Measurements from ENCODE around the gene AASS. TPM values are rescaled to one million over a fixed set of nuclear protein-coding genes. Genes with fewer than 3 reads are reported as not detected.
"Not testable (repeated sequence)": the region's sequence is repeated elsewhere in the genome, so short reads cannot be mapped to it uniquely, and the experiment has no call there.

AASS gene
- total RNA-seq, 1 donor from 2014 or later = 19.2 TPM

DNA sequence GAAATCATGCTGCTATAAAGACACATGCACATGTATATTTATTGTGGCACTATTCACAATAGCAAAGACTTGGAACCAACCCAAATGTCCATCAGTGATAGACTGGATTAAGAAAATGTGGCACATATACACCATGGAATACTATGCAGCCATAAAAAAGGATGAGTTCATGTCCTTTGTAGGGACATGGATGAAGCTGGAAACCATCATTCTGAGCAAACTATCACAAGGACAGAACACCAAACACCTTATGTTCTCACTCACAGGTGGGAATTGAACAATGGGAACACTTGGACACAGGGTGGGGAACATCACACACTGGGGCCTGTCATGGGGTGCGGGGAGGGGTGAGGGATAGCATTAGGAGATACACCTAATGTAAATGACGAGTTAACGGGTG, 9.3 kb downstream of the AASS start:
- ATAC-seq; DNase-seq (ENCODE audit: missing footprints); intact Hi-C loops (cut with DNase I): not testable (repeated sequence)

DNA sequence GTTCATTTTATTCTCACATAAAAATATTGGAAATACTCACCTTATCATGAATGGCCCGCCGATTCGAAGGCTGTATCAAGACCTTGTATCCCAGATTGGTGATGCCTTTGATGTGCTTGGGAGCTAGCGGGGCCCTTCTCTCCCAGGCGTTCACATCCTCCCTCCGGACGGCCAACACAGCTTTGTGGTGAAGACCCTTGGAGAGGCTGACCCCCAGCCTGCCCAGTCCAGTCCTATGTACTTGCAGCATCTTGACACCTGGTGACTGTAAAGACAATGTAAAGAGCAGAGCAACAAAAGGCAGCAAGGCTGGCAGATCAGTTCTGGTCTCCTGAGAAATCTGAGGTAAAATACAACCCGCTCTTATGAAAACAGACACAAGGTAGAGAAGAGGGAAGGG, 10.6 kb downstream of the AASS start:
- intact Hi-C loops (cut with DNase I) = no loop called here

DNA sequence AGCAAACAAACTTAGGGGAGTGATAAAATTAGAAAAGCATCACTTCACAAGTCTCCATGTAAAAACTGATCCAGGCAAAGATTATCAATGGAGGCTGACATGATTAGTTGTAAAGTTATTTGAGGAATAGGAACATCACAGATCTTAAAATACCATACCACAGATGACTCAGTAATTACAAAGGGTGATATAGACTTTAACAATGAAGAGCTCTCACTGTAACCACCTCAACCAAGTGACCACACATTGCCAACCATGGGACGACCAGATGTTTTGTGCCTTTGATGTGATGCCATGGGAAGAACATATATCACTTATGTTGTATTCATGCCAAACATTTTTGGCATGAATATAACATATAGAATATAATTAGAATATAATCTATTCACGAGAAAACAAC, 11.7 kb downstream of the AASS start:
- ATAC-seq = no peak
- intact Hi-C loops (cut with DNase I) = no loop called here
- no peak for DNase-seq (ENCODE audit: missing footprints)

More for the DNA sequence above, 10.6 kb downstream of the AASS start:
- DNase-seq (ENCODE audit: missing footprints) (peak; percentile 16), ATAC-seq (no peak)

DNA sequence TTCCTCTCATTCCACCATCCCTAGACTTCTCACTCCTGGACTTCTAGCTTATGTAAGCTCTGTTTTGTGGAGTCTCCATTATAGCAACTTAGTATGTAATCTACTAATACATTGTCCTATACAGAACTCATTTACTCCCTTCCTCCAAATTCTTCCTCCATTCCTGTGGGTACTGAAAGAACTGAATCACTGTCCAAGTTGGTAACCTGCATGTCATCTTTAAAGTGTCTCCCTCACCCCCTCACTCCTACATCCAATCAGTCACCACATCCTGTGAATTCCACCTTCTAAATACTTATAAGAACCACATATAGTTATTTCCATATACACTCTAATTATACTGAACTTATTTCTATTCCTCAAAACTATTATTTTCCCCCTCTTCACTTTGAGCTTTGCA, 20.3 kb downstream of the AASS start:
- intact Hi-C loops (cut with DNase I) = no loop called here
- ATAC-seq = no peak
- DNase-seq (ENCODE audit: missing footprints) = no peak

DNA sequence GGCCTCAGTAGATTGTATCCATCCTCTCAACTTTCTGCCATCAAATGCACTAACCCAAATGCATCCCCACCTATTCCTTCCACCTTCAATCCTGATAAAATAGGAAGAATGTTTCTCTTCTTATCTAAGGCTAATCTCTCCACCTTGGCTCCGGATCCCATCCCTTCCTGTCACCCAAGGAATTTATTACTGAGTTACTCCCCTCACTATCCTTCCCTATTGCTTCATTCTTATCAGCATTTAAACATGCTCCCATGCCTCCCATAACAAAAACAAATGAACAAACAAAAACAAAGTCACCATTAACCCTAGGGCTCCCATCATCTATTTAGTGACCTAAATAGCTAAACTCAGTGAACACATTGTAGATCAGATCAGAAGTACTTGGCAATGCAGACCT, 25.3 kb downstream of the AASS start:
- intact Hi-C loops (cut with DNase I) = no loop called here
- ATAC-seq = no peak

DNA sequence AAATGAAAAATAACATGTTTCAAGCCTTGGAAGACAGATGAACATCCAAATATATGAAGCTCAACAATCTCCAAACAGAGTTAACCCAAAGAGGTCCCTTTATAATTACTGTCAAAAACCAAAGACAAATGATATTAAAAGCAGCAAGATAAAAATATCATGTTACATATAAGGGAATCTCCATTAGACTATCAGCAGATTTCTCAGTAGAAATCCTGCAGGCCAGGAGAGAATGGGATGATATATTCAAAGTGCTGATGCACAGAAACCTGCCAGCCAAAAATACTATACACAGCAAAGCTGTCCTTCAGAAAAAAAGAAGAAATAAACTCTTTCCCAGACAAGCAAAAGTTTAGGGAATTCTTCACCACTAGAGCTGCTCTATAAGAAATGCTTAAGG, 41.0 kb downstream of the AASS start:
- no peak for ATAC-seq
- no peak for DNase-seq (ENCODE audit: missing footprints)
- intact Hi-C loops (cut with DNase I) = no loop called here

More for the DNA sequence above, 25.3 kb downstream of the AASS start:
- no peak for DNase-seq (ENCODE audit: missing footprints)

DNA sequence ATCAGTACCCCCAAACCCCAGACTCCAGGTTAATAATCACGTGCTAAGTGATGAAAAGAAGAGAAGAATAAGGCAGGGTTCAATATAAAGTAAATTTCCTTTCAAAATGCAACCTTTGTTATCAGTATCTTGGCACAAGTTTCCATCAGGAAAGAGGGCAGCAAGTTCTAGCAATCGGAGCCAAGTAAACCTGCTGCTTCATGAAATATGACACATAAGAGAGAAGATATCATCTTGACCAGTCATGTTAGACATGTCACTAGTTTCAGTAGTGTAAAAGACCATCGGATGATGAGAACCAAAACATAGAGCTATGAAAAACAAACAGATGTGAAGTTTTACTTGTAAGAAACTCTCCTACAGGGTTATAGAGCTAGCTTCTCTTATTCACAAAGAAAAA, 44.0 kb downstream of the AASS start:
- DNase-seq (ENCODE audit: missing footprints) (no peak), ATAC-seq (no peak)
- intact Hi-C loops (cut with DNase I) = no loop called here

DNA sequence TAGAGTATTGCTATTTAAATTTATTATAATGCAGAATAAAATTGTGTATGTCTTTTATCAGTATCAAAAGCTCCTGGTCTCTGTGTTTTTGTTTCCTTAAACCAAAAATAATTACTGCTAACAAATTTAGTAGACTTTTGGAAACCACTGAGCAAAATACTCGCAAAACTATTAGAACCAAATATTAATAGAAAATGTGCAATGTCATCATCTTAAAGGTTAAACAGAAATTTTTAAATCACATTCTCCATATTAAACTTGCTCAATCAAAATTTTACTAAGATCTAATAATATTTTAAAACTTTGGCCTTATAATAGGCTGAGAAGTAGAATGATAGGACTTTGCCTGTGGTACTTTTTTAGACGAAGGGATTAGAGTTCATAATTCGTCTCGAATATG, 48.4 kb downstream of the AASS start:
- DNase-seq (ENCODE audit: missing footprints) (no peak), ATAC-seq (no peak)
- intact Hi-C loops (cut with DNase I) = loop anchor here (10.0 kb wide), 1 partner anchor 429 kb away; no protein-coding TSS in a partner anchor

DNA sequence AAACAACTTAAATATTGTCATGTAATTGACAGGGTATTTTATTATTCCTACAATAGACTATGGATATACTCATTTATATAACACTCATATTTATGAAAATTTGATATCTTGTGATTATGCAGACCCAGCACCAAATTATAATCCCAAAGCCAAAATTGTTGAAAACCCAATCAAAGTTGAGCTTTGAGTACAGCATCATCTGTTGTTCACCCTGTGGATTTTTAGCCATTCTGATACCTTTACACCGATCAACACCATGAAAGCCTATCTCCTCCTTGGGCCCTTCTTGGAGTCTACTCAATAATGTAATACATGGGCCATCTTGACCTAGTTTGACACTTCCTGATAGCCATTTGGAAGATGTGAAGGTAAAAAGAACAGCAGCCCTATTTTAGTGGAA, 49.5 kb downstream of the AASS start:
- no peak for DNase-seq (ENCODE audit: missing footprints)
- ATAC-seq = no peak
- intact Hi-C loops (cut with DNase I) = loop anchor here (10.0 kb wide), 1 partner anchor 430 kb away; no protein-coding TSS in a partner anchor

DNA sequence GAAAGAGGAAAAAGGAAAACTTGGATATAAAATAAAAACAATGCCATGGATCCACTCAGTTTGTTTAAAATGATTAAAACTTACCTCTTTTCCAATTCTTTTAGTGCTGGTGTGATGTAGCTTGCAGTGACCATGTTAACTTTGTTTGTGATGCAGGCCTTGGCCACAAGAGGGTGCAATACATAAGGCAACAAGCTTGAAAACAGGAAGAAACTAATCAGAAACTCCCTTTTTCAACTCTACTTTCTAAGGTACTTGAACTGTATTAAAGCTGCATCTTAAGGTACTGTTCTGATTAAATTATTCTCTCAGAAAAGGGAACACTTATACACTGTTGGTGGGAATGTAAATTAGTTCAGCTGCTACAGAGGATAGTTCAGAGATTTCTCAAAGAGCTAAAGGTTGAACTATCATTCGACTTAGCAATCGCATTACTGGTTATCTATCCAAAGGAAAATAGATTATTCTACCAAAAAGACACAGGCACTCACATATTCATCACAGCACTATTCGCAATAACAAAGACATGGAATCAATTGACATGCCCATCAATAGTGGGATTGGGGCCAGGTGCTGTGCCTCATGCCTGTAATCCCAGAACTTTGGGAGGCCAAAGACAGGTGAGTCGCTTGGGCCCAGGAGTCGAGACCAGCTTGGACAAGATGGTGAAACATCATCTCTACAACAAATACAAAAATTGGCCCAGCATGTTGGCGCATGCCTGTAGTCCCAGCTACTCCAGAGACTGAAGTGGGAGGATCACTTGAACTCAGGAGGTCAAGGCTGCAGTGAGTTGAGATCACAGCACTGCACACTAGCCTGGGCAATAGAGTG, 50.9 kb downstream of the AASS start:
- no peak for ATAC-seq
- DNase-seq (ENCODE audit: missing footprints) = no peak
- intact Hi-C loops (cut with DNase I) = loop anchor here (10.0 kb wide), 1 partner anchor 432 kb away; no protein-coding TSS in a partner anchor

DNA sequence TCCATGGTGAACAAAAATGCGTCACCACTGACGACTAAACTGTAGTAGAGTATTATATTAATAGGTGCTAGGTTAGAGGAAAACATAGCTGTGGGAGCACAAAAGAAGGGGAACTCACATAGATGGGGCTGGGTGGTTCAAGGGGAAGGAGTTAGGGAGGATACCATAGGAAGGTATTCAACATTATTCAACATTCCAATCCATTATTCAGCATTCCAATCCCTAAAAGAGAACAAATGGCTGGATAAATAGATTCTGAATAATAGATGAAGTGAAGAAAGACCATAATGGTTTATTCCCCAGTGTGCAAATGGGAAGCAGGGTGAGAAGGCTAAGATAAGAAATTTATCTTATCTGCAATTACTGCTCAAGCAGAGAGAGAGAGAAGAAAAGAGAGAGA, 61.4 kb downstream of the AASS start:
- intact Hi-C loops (cut with DNase I) = no loop called here
- DNase-seq (ENCODE audit: missing footprints) (no peak), ATAC-seq (no peak)

DNA sequence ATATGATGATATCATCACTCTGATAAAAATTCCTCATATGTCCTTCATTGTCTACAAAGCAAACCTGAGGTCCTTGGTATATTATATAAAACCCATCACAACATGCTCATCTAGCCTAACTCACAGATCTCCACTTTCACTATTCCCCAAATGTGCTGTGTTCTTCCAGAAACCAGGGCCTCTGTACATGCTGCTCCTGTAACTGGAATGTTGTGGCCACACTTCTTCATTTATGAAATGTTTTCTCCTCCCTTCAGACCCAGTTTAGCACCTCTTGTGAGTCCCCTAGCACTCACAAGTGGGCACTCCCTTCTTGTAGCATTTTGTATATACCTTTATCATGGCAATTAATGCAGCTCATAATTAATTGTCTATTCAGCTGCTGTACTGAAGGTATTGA, 61.9 kb downstream of the AASS start:
- intact Hi-C loops (cut with DNase I) = no loop called here
- DNase-seq (ENCODE audit: missing footprints) = no peak
- ATAC-seq = no peak

DNA sequence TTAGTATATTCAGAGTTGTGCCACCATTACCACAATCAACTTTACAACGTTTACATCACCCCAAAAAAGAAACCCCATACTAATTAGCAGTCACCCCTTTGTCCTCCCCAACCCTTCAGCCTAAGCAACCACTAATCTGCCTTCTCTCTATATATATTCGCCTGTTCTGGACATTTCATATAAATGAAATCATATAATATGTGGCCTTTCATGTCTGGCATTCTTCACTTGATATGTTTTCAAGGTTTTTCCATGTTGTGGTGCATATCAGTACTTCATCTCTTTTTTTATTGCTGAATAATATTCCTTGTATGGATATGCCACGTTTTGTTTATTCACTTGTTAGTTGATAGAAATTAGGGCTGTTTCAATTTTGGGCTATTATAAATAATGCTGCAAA, 70.4 kb downstream of the AASS start:
- intact Hi-C loops (cut with DNase I) = no loop called here
- DNase-seq (ENCODE audit: missing footprints) (no peak), ATAC-seq (no peak)

DNA sequence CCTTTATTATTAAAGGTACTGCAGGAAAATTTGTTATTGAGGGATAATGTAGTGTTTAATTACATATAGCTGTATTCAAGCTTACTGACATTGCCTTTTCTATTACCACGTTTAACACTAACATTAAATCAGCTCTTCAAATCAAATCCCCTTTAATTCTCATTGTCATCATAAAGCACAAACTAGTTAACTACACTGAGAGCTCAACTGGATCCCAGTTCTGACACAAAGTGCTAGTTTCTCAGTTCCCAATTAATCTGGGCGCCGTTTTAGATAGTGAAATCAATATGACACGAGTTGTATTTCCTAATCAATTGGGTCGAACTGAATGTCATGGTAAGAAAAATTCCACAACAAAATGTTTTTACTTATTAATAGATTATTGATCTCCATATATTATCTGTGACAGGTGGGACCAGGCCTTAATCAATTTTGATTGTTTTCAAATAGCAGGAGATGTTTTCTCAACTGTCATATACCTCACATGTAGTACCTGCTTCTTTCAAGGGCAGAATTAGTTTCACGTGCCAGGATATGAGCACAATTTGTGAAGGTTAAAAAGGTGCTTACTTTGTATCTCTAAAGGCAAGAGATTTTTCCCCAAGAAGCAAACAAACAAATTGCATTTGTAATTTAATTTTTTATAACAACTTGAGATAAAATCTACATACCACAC, 71.0 kb downstream of the AASS start:
- DNase-seq (ENCODE audit: missing footprints) (no peak), ATAC-seq (no peak)
- intact Hi-C loops (cut with DNase I) = no loop called here

DNA sequence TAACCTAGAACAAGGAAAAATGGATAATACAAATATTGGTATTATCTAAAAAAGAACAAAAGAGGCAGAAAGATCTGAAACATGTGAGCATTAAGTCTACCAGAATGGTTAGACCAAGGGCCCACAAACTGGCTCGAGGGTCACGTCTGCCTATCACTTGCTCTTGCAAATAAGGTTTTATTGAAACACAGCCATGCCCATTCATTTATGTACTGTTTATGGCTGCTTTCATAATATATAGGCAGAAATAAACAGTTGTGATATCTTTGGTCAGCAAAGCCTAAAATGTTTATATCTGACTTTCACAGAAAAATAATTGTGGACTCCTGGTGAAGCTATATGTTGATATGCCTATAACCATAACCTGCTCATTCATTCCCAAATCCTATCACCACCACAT, 71.8 kb downstream of the AASS start:
- intact Hi-C loops (cut with DNase I) = no loop called here
- no peak for ATAC-seq
- peak; percentile 33 for DNase-seq (ENCODE audit: missing footprints)

DNA sequence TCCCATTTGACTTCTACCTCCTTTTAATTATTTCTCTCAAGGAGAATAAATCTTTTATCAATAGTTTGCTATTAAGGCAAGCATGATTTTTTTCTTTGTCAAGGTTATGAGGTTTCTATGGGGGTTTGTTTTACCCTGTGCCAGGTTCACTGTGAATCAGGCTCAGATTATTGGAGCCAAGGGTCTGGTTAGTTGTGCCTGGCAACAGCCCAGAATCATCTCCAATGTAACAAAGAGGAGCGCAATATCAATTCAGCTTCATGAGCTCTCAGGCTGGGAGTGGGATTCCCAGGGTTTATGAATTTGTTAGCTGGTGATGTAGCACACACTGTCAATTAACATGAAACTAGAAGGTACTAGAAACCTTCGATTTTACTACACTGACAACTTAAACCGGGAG, 73.2 kb downstream of the AASS start:
- intact Hi-C loops (cut with DNase I) = no loop called here
- no peak for ATAC-seq

DNA sequence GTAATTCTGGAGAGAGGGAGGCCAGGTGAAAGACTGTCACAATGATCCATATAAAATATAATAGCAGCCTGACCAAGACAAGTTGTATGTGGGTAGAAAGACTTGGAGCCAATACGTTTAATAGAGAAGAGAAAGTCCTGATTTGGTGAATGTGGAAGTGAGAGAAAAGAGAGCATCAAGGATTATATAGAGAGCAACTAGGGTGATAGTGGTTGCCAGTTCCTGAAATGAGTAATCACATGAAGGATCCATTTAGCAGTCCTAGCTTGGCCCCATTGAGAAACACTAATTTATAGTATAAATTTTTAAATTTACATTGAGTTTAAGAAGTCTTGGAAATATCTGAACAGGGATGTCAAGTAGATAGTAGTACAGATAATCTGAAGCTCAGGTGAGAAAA, 74.0 kb downstream of the AASS start:
- DNase-seq (ENCODE audit: missing footprints) = no peak
- intact Hi-C loops (cut with DNase I) = no loop called here
- ATAC-seq = no peak

More for the DNA sequence above, 73.2 kb downstream of the AASS start:
- no peak for DNase-seq (ENCODE audit: missing footprints)

DNA sequence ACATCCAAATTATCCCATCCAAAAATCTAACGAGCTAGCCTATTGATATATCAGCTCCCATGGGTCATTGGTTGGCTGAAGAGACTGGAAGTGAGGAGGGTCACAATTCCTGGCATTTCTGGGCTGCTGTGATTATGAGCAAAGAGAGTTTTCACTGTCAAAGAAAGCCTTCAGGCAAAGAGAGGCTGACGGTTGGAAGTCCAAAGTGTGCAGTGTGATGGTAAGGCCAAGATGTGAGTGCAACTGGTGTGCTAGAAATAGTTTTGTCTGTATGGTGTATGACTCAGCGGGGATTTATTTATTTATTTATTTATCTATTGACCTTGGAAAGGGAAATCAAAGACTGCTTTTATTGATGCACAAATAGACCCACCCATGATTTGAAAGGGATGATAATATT, 75.0 kb downstream of the AASS start:
- intact Hi-C loops (cut with DNase I) = no loop called here
- no peak for ATAC-seq
- no peak for DNase-seq (ENCODE audit: missing footprints)

DNA sequence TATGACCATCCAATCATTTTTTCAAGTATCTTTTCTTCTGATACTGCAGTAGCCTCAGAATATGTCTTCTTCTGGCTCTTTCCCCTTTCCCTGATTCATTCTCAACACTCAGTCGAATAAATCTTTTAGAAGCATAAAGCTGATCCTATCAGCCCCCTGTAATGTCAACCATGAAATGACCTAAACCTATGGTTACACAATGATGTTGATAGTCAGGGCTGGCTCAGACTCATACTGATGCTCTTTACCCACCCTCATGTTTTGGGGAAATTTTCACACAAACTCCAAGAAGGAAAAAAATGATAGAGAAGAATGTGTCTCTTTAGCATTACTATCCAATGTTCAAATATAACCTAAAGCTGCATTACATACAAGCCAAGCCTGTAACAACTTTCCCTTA, 76.0 kb downstream of the AASS start:
- DNase-seq (ENCODE audit: missing footprints) (no peak), ATAC-seq (no peak)
- intact Hi-C loops (cut with DNase I) = no loop called here

DNA sequence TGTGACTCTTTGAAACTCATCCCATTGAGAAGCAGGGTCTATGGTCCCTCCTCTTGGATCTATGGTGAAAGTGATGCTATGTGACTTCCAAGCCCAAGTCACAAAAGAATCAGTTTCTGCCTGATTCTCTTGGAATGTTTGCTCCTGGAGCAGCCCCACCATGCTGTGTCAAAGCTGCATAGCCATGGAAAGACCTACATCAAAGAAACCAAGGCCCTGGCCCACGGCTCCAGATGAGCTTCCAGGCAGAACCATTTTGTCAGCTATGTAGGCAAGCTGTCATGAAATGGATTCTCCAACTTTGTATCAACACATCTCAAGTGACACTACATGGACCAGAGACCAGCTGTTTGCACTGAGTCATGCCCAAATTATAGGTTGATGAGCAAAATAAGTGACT, 77.0 kb downstream of the AASS start:
- ATAC-seq (no peak), DNase-seq (ENCODE audit: missing footprints) (peak; percentile 25)
- intact Hi-C loops (cut with DNase I) = no loop called here

All from Right ventricle myocardium inferior (tissue), 1 donor.